Endothelial cell (in vitro differentiated cells): ENCODE data around the gene PTH2. TPM values are rescaled to one million over a fixed set of nuclear protein-coding genes. Genes with fewer than 3 reads are reported as not detected.
A peak's percentile ranks its signal among the peaks of the same experiment; 100 is the strongest.

ENCODE experiments used
- DNase-seq: peaks from one replicate; pipeline ENCODE4 v3.0.0; 2021; ENCODE audit warnings: low spot score
- H3K27ac Mint-ChIP-seq: one replicate; pipeline ENCODE4 v1.8.0; 2021; ENCODE audit warnings: mixed read lengths, inconsistent platforms; ENCODE audit not compliant: unreplicated experiment
- H3K27me3 Mint-ChIP-seq: one replicate; pipeline ENCODE4 v1.8.0; 2021; ENCODE audit warnings: mild to moderate bottlenecking, moderate library complexity, mixed read lengths, inconsistent platforms; ENCODE audit not compliant: unreplicated experiment
- H3K36me3 Mint-ChIP-seq: one replicate; pipeline ENCODE4 v1.8.0; 2021; ENCODE audit warnings: mild to moderate bottlenecking, low read depth, mixed read lengths, inconsistent platforms; ENCODE audit not compliant: unreplicated experiment
- H3K4me1 Mint-ChIP-seq: one replicate; pipeline ENCODE4 v1.8.0; 2021; ENCODE audit warnings: mild to moderate bottlenecking, mixed read lengths, inconsistent platforms; ENCODE audit not compliant: unreplicated experiment
- H3K4me3 Mint-ChIP-seq: one replicate; pipeline ENCODE4 v1.8.0; 2021; ENCODE audit warnings: mild to moderate bottlenecking, mixed read lengths, inconsistent platforms; ENCODE audit not compliant: unreplicated experiment
- H3K9me3 Mint-ChIP-seq: one replicate; pipeline ENCODE4 v1.8.0; 2021; ENCODE audit warnings: mixed read lengths, inconsistent platforms; ENCODE audit not compliant: unreplicated experiment
- CTCF ChIP-seq: fragments of 200-600 bp; sonication (generic); IDR thresholded peaks from one replicate; pipeline ENCODE4 v1.5.0; 2021; ENCODE audit warnings: antibody characterized with exemption; ENCODE audit not compliant: unreplicated experiment
- total RNA-seq: library from RNA; stranded (reverse); fragmentation: NEBNext Ultra II Directional; extraction: Animal tissue kit (Norgen Biotek cat#: 25700); gene quantifications from one replicate; pipeline ENCODE4 v1.2.1, GENCODE V29; 2021; ENCODE audit not compliant: unreplicated experiment

PTH2 gene
- total RNA-seq, 1 donor from 2014 or later, result not detected

- peaks cover 25% of the 10 kb centered on the region for H3K27me3 Mint-ChIP-seq
- H3K9me3 Mint-ChIP-seq, result no peaks in the 10 kb centered on the region
- peaks cover 34% of the 10 kb centered on the region for H3K4me1 Mint-ChIP-seq
- peaks cover 22% of the 10 kb centered on the region for H3K36me3 Mint-ChIP-seq
- TF ChIP-seq CTCF, result peak; percentile 76
- peak; percentile 75 for DNase-seq
- peak overlapping the region; percentile 48 for H3K27ac Mint-ChIP-seq
- peak overlapping the region; percentile 80 for H3K4me3 Mint-ChIP-seq
These were observed 702 bp downstream of the PTH2 start for GRCh38 chr19:49422407-49423070.

DNA sequence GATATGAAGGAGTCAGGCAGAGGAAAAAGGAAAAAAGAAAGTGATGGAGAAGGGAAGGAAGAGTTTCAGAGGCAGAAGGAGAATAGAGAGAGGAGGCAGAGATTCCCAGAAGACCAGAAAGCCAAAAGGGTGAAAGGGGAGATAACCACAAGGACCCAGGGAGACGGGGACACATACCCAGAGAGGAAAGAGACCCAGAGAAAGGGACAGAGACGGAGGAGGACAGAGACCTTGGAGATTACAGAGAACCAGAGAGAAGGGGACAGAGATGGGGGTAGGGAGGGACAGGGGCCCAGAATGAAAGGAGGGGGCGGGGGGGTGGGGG is 1.4 kb downstream of the PTH2 start:
- Mint-ChIP-seq H3K9me3 (no peaks in the 10 kb centered on the region), H3K27ac (no peak overlapping the region), H3K4me1 (peaks cover 32% of the 10 kb centered on the region), H3K36me3 (peaks cover 16% of the 10 kb centered on the region), H3K27me3 (peaks cover 20% of the 10 kb centered on the region), H3K4me3 (peak overlapping the region; percentile 27)
- no peak for DNase-seq
- no peak for TF ChIP-seq CTCF

GRCh38 chr19:49421039-49421877 is 2.0 kb downstream of the PTH2 start:
- Mint-ChIP-seq H3K27me3 (peaks cover 15% of the 10 kb centered on the region), H3K9me3 (no peaks in the 10 kb centered on the region), H3K27ac (no peak overlapping the region), H3K36me3 (peaks cover 14% of the 10 kb centered on the region), H3K4me1 (peaks cover 26% of the 10 kb centered on the region), H3K4me3 (peak overlapping the region; percentile 62)
- DNase-seq, result peak; percentile 69
- no peak for TF ChIP-seq CTCF

GRCh38 chr19:49420227-49420626 is 3.0 kb downstream of the PTH2 start:
- DNase-seq, result no peak
- Mint-ChIP-seq H3K4me1 (peaks cover 23% of the 10 kb centered on the region), H3K27ac (no peak overlapping the region), H3K27me3 (peaks cover 17% of the 10 kb centered on the region), H3K36me3 (peaks cover 14% of the 10 kb centered on the region), H3K4me3 (no peak overlapping the region), H3K9me3 (no peaks in the 10 kb centered on the region)
- TF ChIP-seq CTCF, result no peak

- Mint-ChIP-seq H3K4me3 (no peak overlapping the region), H3K27ac (no peak overlapping the region), H3K9me3 (no peaks in the 10 kb centered on the region), H3K27me3 (peaks cover 15% of the 10 kb centered on the region), H3K36me3 (peaks cover 14% of the 10 kb centered on the region), H3K4me1 (peaks cover 21% of the 10 kb centered on the region)
- no peak for DNase-seq
- TF ChIP-seq CTCF, result no peak
These were observed 4.1 kb downstream of the PTH2 start for GRCh38 chr19:49419173-49419572.
